ENCODE measurements around the gene COL6A6.

GRCh38 chr3:130468311-130468710, 48.7 kb upstream of the COL6A6 start:
- TF ChIP-seq CTCF (IDR thresholded peaks at IDR 0.05; ENCODE audit: low read depth, low read length, poor library complexity, severe bottlenecking) (no peak), EZH2phosphoT487 (IDR thresholded peaks at IDR 0.05; ENCODE audit: borderline replicate concordance, low read length) (no peak)

Measured in DOHH2 (cell line).